ENCODE measurements around the gene RPS3. TPM values are rescaled to one million over a fixed set of nuclear protein-coding genes. Genes with fewer than 3 reads are reported as not detected.

The RPS3 gene
- total RNA-seq, 3 donors from 2014 or later, result 1,703 to 2,122 (median 2,056) TPM

DNA sequence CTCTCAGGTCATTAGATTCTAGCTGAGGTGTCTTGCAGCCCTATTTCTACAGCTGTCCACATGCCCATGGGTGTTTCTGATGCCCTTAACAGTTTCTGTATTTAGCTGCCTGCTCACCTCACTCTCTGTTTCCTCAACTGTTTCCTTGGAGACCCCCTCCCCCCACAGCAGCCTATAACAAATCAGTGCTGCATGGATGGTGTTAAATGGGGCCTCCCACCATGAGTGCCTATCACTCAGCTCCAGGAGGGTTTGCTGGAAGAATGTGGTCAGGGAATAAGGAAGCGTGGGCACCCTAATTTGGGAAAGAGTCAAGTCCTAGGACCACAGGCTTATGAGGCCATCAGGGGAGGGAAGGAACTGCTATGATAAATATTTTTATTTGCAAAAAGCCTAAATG, 25.1 kb downstream of the RPS3 start:
- Histone ChIP-seq H3K4me3 (no peak overlapping the region), H3K4me1 (ENCODE audit: low read depth) (peaks cover 28% of the 10 kb centered on the region), H3K36me3 (ENCODE audit: low read depth) (no peaks in the 10 kb centered on the region), H3K9me3 (peaks cover 3% of the 10 kb centered on the region)
- ATAC-seq (no peak), DNase-seq (no peak)
- intact Hi-C loops (cut with DNase I, micrococcal nuclease), result no loop called here
- TF ChIP-seq, protein P1, sequence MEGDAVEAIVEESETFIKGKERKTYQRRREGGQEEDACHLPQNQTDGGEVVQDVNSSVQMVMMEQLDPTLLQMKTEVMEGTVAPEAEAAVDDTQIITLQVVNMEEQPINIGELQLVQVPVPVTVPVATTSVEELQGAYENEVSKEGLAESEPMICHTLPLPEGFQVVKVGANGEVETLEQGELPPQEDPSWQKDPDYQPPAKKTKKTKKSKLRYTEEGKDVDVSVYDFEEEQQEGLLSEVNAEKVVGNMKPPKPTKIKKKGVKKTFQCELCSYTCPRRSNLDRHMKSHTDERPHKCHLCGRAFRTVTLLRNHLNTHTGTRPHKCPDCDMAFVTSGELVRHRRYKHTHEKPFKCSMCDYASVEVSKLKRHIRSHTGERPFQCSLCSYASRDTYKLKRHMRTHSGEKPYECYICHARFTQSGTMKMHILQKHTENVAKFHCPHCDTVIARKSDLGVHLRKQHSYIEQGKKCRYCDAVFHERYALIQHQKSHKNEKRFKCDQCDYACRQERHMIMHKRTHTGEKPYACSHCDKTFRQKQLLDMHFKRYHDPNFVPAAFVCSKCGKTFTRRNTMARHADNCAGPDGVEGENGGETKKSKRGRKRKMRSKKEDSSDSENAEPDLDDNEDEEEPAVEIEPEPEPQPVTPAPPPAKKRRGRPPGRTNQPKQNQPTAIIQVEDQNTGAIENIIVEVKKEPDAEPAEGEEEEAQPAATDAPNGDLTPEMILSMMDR (IDR thresholded peaks at IDR 0.05), result no peak

DNA sequence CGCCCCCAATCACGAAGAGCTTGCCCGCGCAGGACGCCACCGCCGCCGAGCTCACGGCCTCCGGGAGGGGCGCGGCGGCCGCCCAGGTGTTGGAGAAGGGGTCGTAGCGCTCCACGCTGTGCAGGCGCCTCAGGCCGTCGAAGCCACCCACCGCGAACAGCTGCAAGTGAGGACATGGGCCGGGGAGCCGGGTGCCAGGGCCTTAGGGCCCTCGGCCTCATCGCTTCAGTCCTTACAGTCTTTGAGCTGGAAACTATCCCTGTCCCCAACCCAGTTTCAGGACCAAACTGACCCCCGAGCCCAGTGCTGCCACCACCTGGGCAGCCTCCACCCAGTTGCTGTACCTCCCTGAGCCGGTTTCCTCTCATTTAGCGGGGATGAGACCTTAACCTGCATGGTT, 26.1 kb downstream of the RPS3 start:
- TF ChIP-seq, protein P1 (IDR thresholded peaks at IDR 0.05), result no peak
- intact Hi-C loops (cut with DNase I, micrococcal nuclease), result no loop called here
- ATAC-seq (no peak), DNase-seq (no peak)
- no peak overlapping the region for H3K4me3 ChIP-seq
- H3K36me3 ChIP-seq (ENCODE audit: low read depth), result no peaks in the 10 kb centered on the region
- peaks cover 27% of the 10 kb centered on the region for H3K4me1 ChIP-seq (ENCODE audit: low read depth)
- H3K9me3 ChIP-seq, result peaks cover 4% of the 10 kb centered on the region

DNA sequence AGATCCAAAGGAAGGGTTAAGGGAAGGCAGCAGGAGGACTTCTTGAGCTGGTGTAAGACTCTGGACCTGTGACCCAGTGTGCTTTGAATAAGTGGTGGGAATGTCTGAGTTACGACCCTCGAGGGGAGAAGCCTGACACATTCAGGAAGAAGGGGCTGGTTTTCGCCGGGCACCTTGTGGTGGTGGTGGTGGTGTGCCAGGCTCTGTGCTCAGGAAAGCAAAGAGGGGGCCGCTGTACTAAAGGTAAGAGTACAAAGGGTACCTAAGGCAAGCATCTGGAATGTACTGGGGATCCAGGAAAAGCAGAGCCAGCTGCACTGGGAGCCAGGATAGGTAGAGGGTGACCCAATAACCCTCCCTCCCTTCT, 27.4 kb downstream of the RPS3 start:
- ATAC-seq, result no peak
- DNase-seq, result peak in 1 of 3 donors; percentile 36
- Histone ChIP-seq H3K4me1 (ENCODE audit: low read depth) (peaks cover 24% of the 10 kb centered on the region), H3K9me3 (peaks cover 4% of the 10 kb centered on the region), H3K4me3 (no peak overlapping the region), H3K36me3 (ENCODE audit: low read depth) (no peaks in the 10 kb centered on the region)
- intact Hi-C loops (cut with DNase I, micrococcal nuclease), result no loop called here
- TF ChIP-seq, protein P1 (IDR thresholded peaks at IDR 0.05), result no peak

DNA sequence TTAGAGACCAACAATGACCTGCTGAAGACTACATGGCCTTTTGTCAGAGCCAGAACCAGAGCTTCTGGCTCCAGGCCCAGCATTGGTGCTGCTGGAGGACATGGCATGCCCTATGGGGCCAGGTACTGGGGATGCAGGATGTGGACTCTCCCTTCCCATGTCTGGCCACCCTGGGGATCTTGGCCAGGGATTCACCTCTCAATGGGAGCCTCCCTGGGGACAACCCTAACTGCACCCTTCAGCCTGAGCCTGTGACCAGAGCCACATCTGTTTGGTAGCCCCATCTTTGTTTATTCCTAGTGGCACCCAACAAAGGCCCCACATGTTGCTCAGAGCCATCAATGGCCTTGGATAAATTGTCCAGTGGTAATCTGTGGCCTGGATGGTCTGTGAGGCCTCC, 27.9 kb downstream of the RPS3 start:
- peaks cover 23% of the 10 kb centered on the region for H3K4me1 ChIP-seq (ENCODE audit: low read depth)
- intact Hi-C loops (cut with DNase I, micrococcal nuclease), result no loop called here
- H3K4me3 ChIP-seq, result no peak overlapping the region
- no peak for ATAC-seq
- TF ChIP-seq, protein P1 (IDR thresholded peaks at IDR 0.05), result no peak
- peak in 1 of 3 donors; percentile 37 for DNase-seq
- H3K36me3 ChIP-seq (ENCODE audit: low read depth), result no peaks in the 10 kb centered on the region
- peaks cover 4% of the 10 kb centered on the region for H3K9me3 ChIP-seq

DNA sequence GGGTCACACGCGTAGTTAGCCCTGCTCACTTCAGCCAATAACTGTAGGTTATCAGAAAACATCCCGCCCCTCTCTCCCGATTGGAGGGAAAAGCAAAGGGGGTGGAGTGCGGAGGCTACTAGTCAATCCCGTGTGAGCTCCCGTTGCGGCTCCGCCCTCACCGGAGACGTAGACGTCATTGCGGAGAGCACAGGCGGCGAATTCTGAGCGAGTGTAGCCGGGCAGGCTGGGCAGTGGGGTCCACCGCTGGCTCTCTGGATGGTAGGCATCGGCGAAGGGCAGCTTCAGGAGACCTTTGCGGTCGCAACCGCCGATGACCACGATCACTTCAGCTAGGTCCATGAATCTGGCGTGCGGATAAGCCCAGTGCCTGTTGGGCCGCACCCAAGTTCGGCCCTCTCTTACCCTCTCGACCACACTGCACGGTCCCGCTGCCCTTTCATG, 29.0 kb downstream of the RPS3 start:
- ATAC-seq (peak; percentile 83), DNase-seq (peak; percentile 83 to 95 (median 92))
- no peaks in the 10 kb centered on the region for H3K36me3 ChIP-seq (ENCODE audit: low read depth)
- H3K4me3 ChIP-seq, result no peak overlapping the region
- TF ChIP-seq, protein P1 (IDR thresholded peaks at IDR 0.05), result no peak
- H3K9me3 ChIP-seq, result peaks cover 4% of the 10 kb centered on the region
- peaks cover 18% of the 10 kb centered on the region for H3K4me1 ChIP-seq (ENCODE audit: low read depth)
- intact Hi-C loops (cut with DNase I, micrococcal nuclease), result no loop called here
